Measurements from ENCODE around the gene HCN2.
"Not testable (repeated sequence)": the region's sequence is repeated elsewhere in the genome, so short reads cannot be mapped to it uniquely, and the experiment has no call there.

The HCN2 gene

GRCh38 chr19:601310-601709 is 11.6 kb downstream of the HCN2 start:
- Histone ChIP-seq H3K27me3 (ENCODE audit: insufficient read depth, poor library complexity, severe bottlenecking) (no peaks in the 10 kb centered on the region), H3K27ac (ENCODE audit: poor library complexity, severe bottlenecking) (no peak overlapping the region), H3K4me3 (ENCODE audit: severe bottlenecking) (no peak overlapping the region), H3K36me3 (ENCODE audit: low read depth) (no peaks in the 10 kb centered on the region), H3K4me1 (ENCODE audit: insufficient read depth, poor library complexity, severe bottlenecking) (no peaks in the 10 kb centered on the region), H3K9me3 (ENCODE audit: severe bottlenecking) (no peaks in the 10 kb centered on the region)
- no peak for DNase-seq (ENCODE audit: low spot score)
- TF ChIP-seq, protein P1, sequence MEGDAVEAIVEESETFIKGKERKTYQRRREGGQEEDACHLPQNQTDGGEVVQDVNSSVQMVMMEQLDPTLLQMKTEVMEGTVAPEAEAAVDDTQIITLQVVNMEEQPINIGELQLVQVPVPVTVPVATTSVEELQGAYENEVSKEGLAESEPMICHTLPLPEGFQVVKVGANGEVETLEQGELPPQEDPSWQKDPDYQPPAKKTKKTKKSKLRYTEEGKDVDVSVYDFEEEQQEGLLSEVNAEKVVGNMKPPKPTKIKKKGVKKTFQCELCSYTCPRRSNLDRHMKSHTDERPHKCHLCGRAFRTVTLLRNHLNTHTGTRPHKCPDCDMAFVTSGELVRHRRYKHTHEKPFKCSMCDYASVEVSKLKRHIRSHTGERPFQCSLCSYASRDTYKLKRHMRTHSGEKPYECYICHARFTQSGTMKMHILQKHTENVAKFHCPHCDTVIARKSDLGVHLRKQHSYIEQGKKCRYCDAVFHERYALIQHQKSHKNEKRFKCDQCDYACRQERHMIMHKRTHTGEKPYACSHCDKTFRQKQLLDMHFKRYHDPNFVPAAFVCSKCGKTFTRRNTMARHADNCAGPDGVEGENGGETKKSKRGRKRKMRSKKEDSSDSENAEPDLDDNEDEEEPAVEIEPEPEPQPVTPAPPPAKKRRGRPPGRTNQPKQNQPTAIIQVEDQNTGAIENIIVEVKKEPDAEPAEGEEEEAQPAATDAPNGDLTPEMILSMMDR (IDR thresholded peaks at IDR 0.05; ENCODE audit: poor library complexity, severe bottlenecking) = no peak
- no peak for ATAC-seq (ENCODE audit: low read depth)

DNA sequence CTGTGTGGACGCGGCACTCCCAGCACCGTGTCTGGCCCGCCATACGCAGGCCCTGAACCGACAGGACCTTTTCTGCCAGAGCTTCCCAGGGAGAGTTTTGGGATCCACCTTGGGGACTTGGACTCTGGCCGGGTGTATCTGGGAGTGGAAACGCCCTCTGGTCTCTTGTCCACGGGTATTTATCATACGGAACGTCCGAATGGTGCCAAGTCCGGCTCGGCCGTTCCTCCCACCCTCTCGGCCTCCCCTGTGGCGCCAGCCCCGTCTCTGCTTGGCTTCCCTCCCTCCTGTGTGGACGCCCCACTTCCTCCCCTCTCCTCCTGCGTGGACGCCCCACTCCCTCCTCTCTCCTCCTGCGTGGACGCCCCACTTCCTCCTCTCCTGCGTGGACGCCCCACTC is 12.1 kb downstream of the HCN2 start:
- H3K27ac ChIP-seq (ENCODE audit: poor library complexity, severe bottlenecking) = no peak overlapping the region
- no peaks in the 10 kb centered on the region for H3K36me3 ChIP-seq (ENCODE audit: low read depth)
- H3K9me3 ChIP-seq (ENCODE audit: severe bottlenecking) = no peaks in the 10 kb centered on the region
- H3K27me3 ChIP-seq (ENCODE audit: insufficient read depth, poor library complexity, severe bottlenecking) = no peaks in the 10 kb centered on the region
- H3K4me3 ChIP-seq (ENCODE audit: severe bottlenecking) = no peak overlapping the region
- TF ChIP-seq, protein P1 (IDR thresholded peaks at IDR 0.05; ENCODE audit: poor library complexity, severe bottlenecking) = no peak
- H3K4me1 ChIP-seq (ENCODE audit: insufficient read depth, poor library complexity, severe bottlenecking) = no peaks in the 10 kb centered on the region
- ATAC-seq (ENCODE audit: low read depth) (no peak), DNase-seq (ENCODE audit: low spot score) (no peak)

DNA sequence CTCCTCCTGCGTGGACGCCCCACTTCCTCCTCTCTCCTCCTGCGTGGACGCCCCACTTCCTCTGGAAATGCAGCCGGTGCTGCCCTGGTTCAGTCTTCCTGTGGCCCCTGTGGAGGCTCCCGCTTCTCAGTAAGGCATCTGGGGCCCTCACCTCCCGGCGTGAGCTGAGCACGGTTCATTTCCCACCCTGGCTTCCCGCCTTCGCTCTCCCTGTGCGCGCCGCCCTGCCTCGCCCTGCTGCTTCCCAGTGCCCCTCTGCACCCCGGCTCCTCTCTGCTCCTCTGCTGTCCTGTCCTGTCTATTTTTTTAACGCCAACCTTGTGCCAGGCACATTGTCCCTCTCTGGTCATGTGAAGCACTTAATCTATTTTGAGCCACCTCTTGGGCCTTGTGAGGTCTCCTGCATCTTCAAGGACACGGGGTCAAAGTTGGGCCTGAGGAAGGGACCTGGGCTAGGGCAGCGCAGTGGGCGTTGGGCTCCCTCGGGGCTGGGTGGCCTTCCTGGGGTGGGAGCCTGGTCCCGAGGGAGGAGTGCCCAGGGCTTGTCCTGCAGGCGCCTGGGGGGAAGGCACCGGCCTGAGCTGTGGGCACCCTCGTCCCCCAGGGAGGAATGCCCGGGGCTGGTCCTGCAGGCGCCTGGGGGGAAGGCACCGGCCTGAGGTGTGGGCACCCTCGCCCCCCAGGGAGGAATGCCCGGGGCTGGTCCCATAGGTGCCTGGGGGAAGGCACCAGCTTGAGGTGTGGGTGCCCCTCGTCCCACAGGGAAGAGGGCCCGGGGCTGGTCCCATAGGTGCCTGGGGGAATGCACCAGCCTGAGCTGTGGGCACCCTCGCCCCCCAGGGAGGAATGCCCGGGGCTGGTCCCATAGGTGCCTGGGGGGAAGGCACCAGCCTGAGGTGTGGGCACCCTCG is 13.0 kb downstream of the HCN2 start:
- no peak for ATAC-seq (ENCODE audit: low read depth)
- no peaks in the 10 kb centered on the region for H3K9me3 ChIP-seq (ENCODE audit: severe bottlenecking)
- TF ChIP-seq, protein P1 (IDR thresholded peaks at IDR 0.05; ENCODE audit: poor library complexity, severe bottlenecking) = no peak
- H3K4me1 ChIP-seq (ENCODE audit: insufficient read depth, poor library complexity, severe bottlenecking) = no peaks in the 10 kb centered on the region
- H3K27me3 ChIP-seq (ENCODE audit: insufficient read depth, poor library complexity, severe bottlenecking) = no peaks in the 10 kb centered on the region
- H3K4me3 ChIP-seq (ENCODE audit: severe bottlenecking) = no peak overlapping the region
- no peak overlapping the region for H3K27ac ChIP-seq (ENCODE audit: poor library complexity, severe bottlenecking)
- H3K36me3 ChIP-seq (ENCODE audit: low read depth) = no peaks in the 10 kb centered on the region
- no peak for DNase-seq (ENCODE audit: low spot score)

GRCh38 chr19:603302-603639 is 13.6 kb downstream of the HCN2 start:
- H3K4me1 ChIP-seq (ENCODE audit: insufficient read depth, poor library complexity, severe bottlenecking); ATAC-seq (ENCODE audit: low read depth); H3K4me3 ChIP-seq (ENCODE audit: severe bottlenecking); H3K9me3 ChIP-seq (ENCODE audit: severe bottlenecking); DNase-seq (ENCODE audit: low spot score); H3K36me3 ChIP-seq (ENCODE audit: low read depth); H3K27ac ChIP-seq (ENCODE audit: poor library complexity, severe bottlenecking); H3K27me3 ChIP-seq (ENCODE audit: insufficient read depth, poor library complexity, severe bottlenecking): not testable (repeated sequence)

- H3K4me1 ChIP-seq (ENCODE audit: insufficient read depth, poor library complexity, severe bottlenecking); H3K9me3 ChIP-seq (ENCODE audit: severe bottlenecking); H3K4me3 ChIP-seq (ENCODE audit: severe bottlenecking); DNase-seq (ENCODE audit: low spot score); ATAC-seq (ENCODE audit: low read depth); H3K27me3 ChIP-seq (ENCODE audit: insufficient read depth, poor library complexity, severe bottlenecking); H3K27ac ChIP-seq (ENCODE audit: poor library complexity, severe bottlenecking); H3K36me3 ChIP-seq (ENCODE audit: low read depth): not testable (repeated sequence)
Measured at GRCh38 chr19:603779-604178, 14.1 kb downstream of the HCN2 start.

DNA sequence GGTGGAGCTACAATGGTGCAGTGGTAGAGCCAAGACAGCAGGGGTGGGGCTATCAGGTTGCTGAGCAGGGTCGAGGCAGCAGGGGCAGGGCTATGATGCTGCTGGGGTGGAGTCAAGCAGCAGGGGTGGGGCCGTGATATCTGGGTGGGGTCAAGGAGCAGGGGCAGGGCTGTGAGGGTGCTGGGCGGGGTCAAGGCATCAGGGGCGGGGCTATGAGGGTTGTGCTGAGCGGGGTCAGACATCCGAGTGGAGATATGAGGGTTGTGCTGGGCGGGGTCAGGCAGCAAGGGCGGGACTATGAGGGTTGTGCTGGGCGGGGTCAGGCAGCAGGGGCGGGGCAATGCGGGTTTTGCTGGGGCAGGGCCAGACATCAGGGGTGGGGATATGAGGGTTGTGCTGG is 14.7 kb downstream of the HCN2 start:
- no peaks in the 10 kb centered on the region for H3K36me3 ChIP-seq (ENCODE audit: low read depth)
- no peaks in the 10 kb centered on the region for H3K27me3 ChIP-seq (ENCODE audit: insufficient read depth, poor library complexity, severe bottlenecking)
- no peak overlapping the region for H3K27ac ChIP-seq (ENCODE audit: poor library complexity, severe bottlenecking)
- TF ChIP-seq, protein P1 (IDR thresholded peaks at IDR 0.05; ENCODE audit: poor library complexity, severe bottlenecking) = no peak
- no peak for DNase-seq (ENCODE audit: low spot score)
- ATAC-seq (ENCODE audit: low read depth) = peak; percentile 29; the same call in 1 of the 3 replicates
- no peaks in the 10 kb centered on the region for H3K4me1 ChIP-seq (ENCODE audit: insufficient read depth, poor library complexity, severe bottlenecking)
- no peak overlapping the region for H3K4me3 ChIP-seq (ENCODE audit: severe bottlenecking)
- no peaks in the 10 kb centered on the region for H3K9me3 ChIP-seq (ENCODE audit: severe bottlenecking)

- not testable (repeated sequence) for H3K4me3 ChIP-seq (ENCODE audit: severe bottlenecking); DNase-seq (ENCODE audit: low spot score)
Measured at GRCh38 chr19:605061-605971, 15.6 kb downstream of the HCN2 start.

More at GRCh38 chr19:605061-605971, 15.6 kb downstream of the HCN2 start:
- H3K27me3 ChIP-seq (ENCODE audit: insufficient read depth, poor library complexity, severe bottlenecking); H3K9me3 ChIP-seq (ENCODE audit: severe bottlenecking); H3K27ac ChIP-seq (ENCODE audit: poor library complexity, severe bottlenecking); H3K36me3 ChIP-seq (ENCODE audit: low read depth); H3K4me1 ChIP-seq (ENCODE audit: insufficient read depth, poor library complexity, severe bottlenecking): not testable (repeated sequence)
- peak; percentile 17; the same call in 1 of the 3 replicates for ATAC-seq (ENCODE audit: low read depth)

Data from RWPE2 (cell line).